ENCODE results near the gene MGLL. TPM values are rescaled to one million over a fixed set of nuclear protein-coding genes. Genes with fewer than 3 reads are reported as not detected.

The MGLL gene
- total RNA-seq, 2 experiments from 2014 or later: 2.1 to 3.6 TPM

GRCh38 chr3:127849368-127849767, 27.1 kb upstream of the MGLL start:
- Mint-ChIP-seq H3K9me3 (no peaks in the 10 kb centered on the region), H3K27me3 (peaks cover 20% of the 10 kb centered on the region), H3K27ac (no peak overlapping the region), H3K4me3 (no peak overlapping the region), H3K4me1 (no peaks in the 10 kb centered on the region), H3K36me3 (no peaks in the 10 kb centered on the region)
- no peak for ATAC-seq (ENCODE audit: low read depth)
- no peak for DNase-seq
- POLR2A ChIA-PET: no interaction called here

GRCh38 chr3:127848131-127849129, 26.1 kb upstream of the MGLL start:
- no peaks in the 10 kb centered on the region for H3K4me1 Mint-ChIP-seq
- ATAC-seq (ENCODE audit: low read depth) (no peak), DNase-seq (no peak)
- POLR2A ChIA-PET: no interaction called here
- H3K36me3 Mint-ChIP-seq: no peaks in the 10 kb centered on the region
- no peak overlapping the region for H3K4me3 Mint-ChIP-seq
- H3K27ac Mint-ChIP-seq: no peak overlapping the region
- H3K27me3 Mint-ChIP-seq: peaks cover 18% of the 10 kb centered on the region
- no peaks in the 10 kb centered on the region for H3K9me3 Mint-ChIP-seq

- POLR2A ChIA-PET: no interaction called here
- Mint-ChIP-seq H3K36me3 (no peaks in the 10 kb centered on the region), H3K4me3 (no peak overlapping the region), H3K4me1 (no peaks in the 10 kb centered on the region), H3K27ac (no peak overlapping the region), H3K27me3 (peaks cover 18% of the 10 kb centered on the region), H3K9me3 (no peaks in the 10 kb centered on the region)
- ATAC-seq (ENCODE audit: low read depth) (no peak), DNase-seq (no peak)
Observed at GRCh38 chr3:127847236-127847720, 25.0 kb upstream of the MGLL start.

- H3K36me3 Mint-ChIP-seq: no peaks in the 10 kb centered on the region
- no peak overlapping the region for H3K27ac Mint-ChIP-seq
- ATAC-seq (ENCODE audit: low read depth) (no peak), DNase-seq (no peak)
- H3K4me1 Mint-ChIP-seq: no peaks in the 10 kb centered on the region
- no peaks in the 10 kb centered on the region for H3K9me3 Mint-ChIP-seq
- H3K4me3 Mint-ChIP-seq: no peak overlapping the region
- POLR2A ChIA-PET: no interaction called here
- H3K27me3 Mint-ChIP-seq: peaks cover 18% of the 10 kb centered on the region
Observed at GRCh38 chr3:127846576-127846975, 24.3 kb upstream of the MGLL start.

GRCh38 chr3:127844326-127844942, 22.1 kb upstream of the MGLL start:
- ATAC-seq (ENCODE audit: low read depth): no peak
- Mint-ChIP-seq H3K36me3 (no peaks in the 10 kb centered on the region), H3K9me3 (no peaks in the 10 kb centered on the region), H3K4me1 (no peaks in the 10 kb centered on the region), H3K27ac (no peak overlapping the region), H3K27me3 (peaks cover 20% of the 10 kb centered on the region), H3K4me3 (no peak overlapping the region)
- DNase-seq: no peak
- POLR2A ChIA-PET: no interaction called here

- no peak overlapping the region for H3K27ac Mint-ChIP-seq
- H3K36me3 Mint-ChIP-seq: no peaks in the 10 kb centered on the region
- peaks cover 2% of the 10 kb centered on the region for H3K4me1 Mint-ChIP-seq
- H3K4me3 Mint-ChIP-seq: no peak overlapping the region
- DNase-seq (no peak), ATAC-seq (ENCODE audit: low read depth) (no peak)
- POLR2A ChIA-PET: no interaction called here
- H3K9me3 Mint-ChIP-seq: no peaks in the 10 kb centered on the region
- H3K27me3 Mint-ChIP-seq: peaks cover 10% of the 10 kb centered on the region
Observed at GRCh38 chr3:127840671-127841070, 18.4 kb upstream of the MGLL start.

- Mint-ChIP-seq H3K4me1 (peaks cover 2% of the 10 kb centered on the region), H3K4me3 (no peak overlapping the region)
Observed at GRCh38 chr3:127839099-127839498, 16.8 kb upstream of the MGLL start.

GRCh38 chr3:127835993-127836882, 13.9 kb upstream of the MGLL start:
- no peak for ATAC-seq (ENCODE audit: low read depth)
- Mint-ChIP-seq H3K36me3 (no peaks in the 10 kb centered on the region), H3K27me3 (peaks cover 7% of the 10 kb centered on the region), H3K27ac (no peak overlapping the region), H3K4me1 (peaks cover 4% of the 10 kb centered on the region), H3K9me3 (peaks cover 2% of the 10 kb centered on the region), H3K4me3 (no peak overlapping the region)
- DNase-seq: no peak
- POLR2A ChIA-PET: no interaction called here

More at GRCh38 chr3:127839099-127839498, 16.8 kb upstream of the MGLL start:
- Mint-ChIP-seq H3K36me3 (no peaks in the 10 kb centered on the region), H3K27me3 (peaks cover 4% of the 10 kb centered on the region), H3K27ac (no peak overlapping the region), H3K9me3 (no peaks in the 10 kb centered on the region)
- ATAC-seq (ENCODE audit: low read depth) (no peak), DNase-seq (no peak)
- POLR2A ChIA-PET: no interaction called here

- peaks cover 1% of the 10 kb centered on the region for H3K36me3 Mint-ChIP-seq
- no peak overlapping the region for H3K4me3 Mint-ChIP-seq
- POLR2A ChIA-PET: no interaction called here
- H3K27me3 Mint-ChIP-seq: peaks cover 9% of the 10 kb centered on the region
- ATAC-seq (ENCODE audit: low read depth) (no peak), DNase-seq (no peak)
- H3K4me1 Mint-ChIP-seq: peaks cover 4% of the 10 kb centered on the region
- no peak overlapping the region for H3K27ac Mint-ChIP-seq
- H3K9me3 Mint-ChIP-seq: peaks cover 6% of the 10 kb centered on the region
Observed at GRCh38 chr3:127834771-127835170, 12.5 kb upstream of the MGLL start.

- DNase-seq (no peak), ATAC-seq (ENCODE audit: low read depth) (no peak)
- POLR2A ChIA-PET: no interaction called here
- no peak overlapping the region for H3K27ac Mint-ChIP-seq
- H3K9me3 Mint-ChIP-seq: peaks cover 13% of the 10 kb centered on the region
- peaks cover 12% of the 10 kb centered on the region for H3K27me3 Mint-ChIP-seq
- no peak overlapping the region for H3K4me3 Mint-ChIP-seq
- H3K4me1 Mint-ChIP-seq: peaks cover 4% of the 10 kb centered on the region
- H3K36me3 Mint-ChIP-seq: peaks cover 7% of the 10 kb centered on the region
Observed at GRCh38 chr3:127833281-127834032, 11.1 kb upstream of the MGLL start.

GRCh38 chr3:127831723-127832172, 9.4 kb upstream of the MGLL start:
- ATAC-seq (ENCODE audit: low read depth) (no peak), DNase-seq (peak; percentile 69)
- no peak overlapping the region for H3K27ac Mint-ChIP-seq
- peaks cover 19% of the 10 kb centered on the region for H3K27me3 Mint-ChIP-seq
- no peak overlapping the region for H3K4me3 Mint-ChIP-seq
- peaks cover 12% of the 10 kb centered on the region for H3K36me3 Mint-ChIP-seq
- H3K9me3 Mint-ChIP-seq: peaks cover 13% of the 10 kb centered on the region
- H3K4me1 Mint-ChIP-seq: peaks cover 4% of the 10 kb centered on the region
- POLR2A ChIA-PET: no interaction called here

- Mint-ChIP-seq H3K27me3 (peaks cover 35% of the 10 kb centered on the region), H3K27ac (no peak overlapping the region), H3K9me3 (peaks cover 13% of the 10 kb centered on the region), H3K4me3 (no peak overlapping the region), H3K4me1 (peaks cover 10% of the 10 kb centered on the region), H3K36me3 (peaks cover 12% of the 10 kb centered on the region)
- POLR2A ChIA-PET: no interaction called here
- ATAC-seq (ENCODE audit: low read depth): no peak
- DNase-seq: no peak
Observed at GRCh38 chr3:127829537-127829936, 7.2 kb upstream of the MGLL start.

Data from activated naive CD8-positive, alpha-beta T cell treated with anti-CD3 and anti-CD28 coated beads, Interleukin-2, amount 10 ng/mL, durations not matched to agents 7 days and 5 days (primary cell).